Measurements from ENCODE around the gene NEURL1B. TPM values are rescaled to one million over a fixed set of nuclear protein-coding genes. Genes with fewer than 3 reads are reported as not detected.
A peak's percentile ranks its signal among the peaks of the same experiment; 100 is the strongest.

The NEURL1B gene
- polyA plus RNA-seq, 1 donor (not counting 4 experiments of a cell fraction or from before 2014, with no cell fraction given): 0.43 TPM

DNA sequence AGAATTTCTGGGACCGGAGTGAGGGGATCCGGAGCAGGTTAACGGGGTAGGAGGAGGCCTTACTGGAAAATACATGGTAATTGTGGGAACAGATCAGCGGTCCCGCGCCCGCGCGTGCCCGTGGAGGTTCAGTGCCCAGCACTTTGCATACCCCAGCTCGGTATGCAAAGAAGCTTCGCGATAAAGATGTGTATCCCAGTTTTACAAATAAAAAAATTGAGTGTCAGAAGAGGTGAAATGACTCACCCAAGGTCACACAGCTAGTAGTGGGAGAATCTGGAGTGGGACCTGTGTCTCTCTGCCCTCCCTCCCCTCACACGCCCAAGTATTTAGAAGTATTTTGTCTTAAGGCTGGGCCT lies 967 bp downstream of the NEURL1B start:
- TF ChIP-seq, protein P1, sequence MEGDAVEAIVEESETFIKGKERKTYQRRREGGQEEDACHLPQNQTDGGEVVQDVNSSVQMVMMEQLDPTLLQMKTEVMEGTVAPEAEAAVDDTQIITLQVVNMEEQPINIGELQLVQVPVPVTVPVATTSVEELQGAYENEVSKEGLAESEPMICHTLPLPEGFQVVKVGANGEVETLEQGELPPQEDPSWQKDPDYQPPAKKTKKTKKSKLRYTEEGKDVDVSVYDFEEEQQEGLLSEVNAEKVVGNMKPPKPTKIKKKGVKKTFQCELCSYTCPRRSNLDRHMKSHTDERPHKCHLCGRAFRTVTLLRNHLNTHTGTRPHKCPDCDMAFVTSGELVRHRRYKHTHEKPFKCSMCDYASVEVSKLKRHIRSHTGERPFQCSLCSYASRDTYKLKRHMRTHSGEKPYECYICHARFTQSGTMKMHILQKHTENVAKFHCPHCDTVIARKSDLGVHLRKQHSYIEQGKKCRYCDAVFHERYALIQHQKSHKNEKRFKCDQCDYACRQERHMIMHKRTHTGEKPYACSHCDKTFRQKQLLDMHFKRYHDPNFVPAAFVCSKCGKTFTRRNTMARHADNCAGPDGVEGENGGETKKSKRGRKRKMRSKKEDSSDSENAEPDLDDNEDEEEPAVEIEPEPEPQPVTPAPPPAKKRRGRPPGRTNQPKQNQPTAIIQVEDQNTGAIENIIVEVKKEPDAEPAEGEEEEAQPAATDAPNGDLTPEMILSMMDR (optimal IDR thresholded peaks at IDR 0.05 in 1 of 3, IDR thresholded peaks at IDR 0.05 in 1 of 3, conservative IDR thresholded peaks at IDR 0.05 in 1 of 3; ENCODE audit: extremely low read depth in 1 of 3, insufficient read depth in 2 of 3, low read length in 3 of 3): no peak
- TF ChIP-seq EZH2 (IDR thresholded peaks at IDR 0.05; ENCODE audit: low read length): no peak
- H3K36me3 ChIP-seq (ENCODE audit: control insufficient read depth in 2 of 2, extremely low read depth in 1 of 2, insufficient read depth in 2 of 2, low read length in 2 of 2): no peaks in the 10 kb centered on the region
- H3K9me3 ChIP-seq (ENCODE audit: control insufficient read depth, low read depth, low read length): no peaks in the 10 kb centered on the region
- H3K4me3 ChIP-seq (ENCODE audit: control insufficient read depth in 2 of 3, extremely low read depth in 1 of 3, insufficient read depth in 2 of 3, low read depth in 1 of 3, low read length in 3 of 3): no peak overlapping the region
- no peak overlapping the region for H2AFZ ChIP-seq (ENCODE audit: control insufficient read depth, low read length)
- peaks cover 34% of the 10 kb centered on the region for H3K27me3 ChIP-seq (ENCODE audit: control insufficient read depth, extremely low read depth, insufficient read depth, low read length)
- H3K4me1 ChIP-seq (ENCODE audit: control insufficient read depth, extremely low read depth, insufficient read depth, low read length): peaks cover 12% of the 10 kb centered on the region
- DNase-seq (ENCODE audit: low read depth, low spot score) (no peak), FAIRE-seq (no peak)
- no peaks in the 10 kb centered on the region for H3K9me1 ChIP-seq (ENCODE audit: control insufficient read depth, extremely low read depth, insufficient read depth, low read length)
- peak overlapping the region; percentile 82 for H3K4me2 ChIP-seq (ENCODE audit: control insufficient read depth, extremely low read depth, insufficient read depth, low read depth, low read length)
- H4K20me1 ChIP-seq (ENCODE audit: control insufficient read depth, extremely low read depth, insufficient read depth, low read length): no peaks in the 10 kb centered on the region
- H3K9ac ChIP-seq (ENCODE audit: control insufficient read depth, extremely low read depth, insufficient read depth, low read length): no peak overlapping the region
- dilution Hi-C loops (cut with MboI; ENCODE audit: extremely low pct_ligation_motif_present, low sequenced_read_pairs): no loop called here
- no peaks in the 10 kb centered on the region for H3K79me2 ChIP-seq (ENCODE audit: control insufficient read depth, insufficient read depth, low read length)
- H3K27ac ChIP-seq (ENCODE audit: control insufficient read depth, insufficient read depth, low read length): no peak overlapping the region

DNA sequence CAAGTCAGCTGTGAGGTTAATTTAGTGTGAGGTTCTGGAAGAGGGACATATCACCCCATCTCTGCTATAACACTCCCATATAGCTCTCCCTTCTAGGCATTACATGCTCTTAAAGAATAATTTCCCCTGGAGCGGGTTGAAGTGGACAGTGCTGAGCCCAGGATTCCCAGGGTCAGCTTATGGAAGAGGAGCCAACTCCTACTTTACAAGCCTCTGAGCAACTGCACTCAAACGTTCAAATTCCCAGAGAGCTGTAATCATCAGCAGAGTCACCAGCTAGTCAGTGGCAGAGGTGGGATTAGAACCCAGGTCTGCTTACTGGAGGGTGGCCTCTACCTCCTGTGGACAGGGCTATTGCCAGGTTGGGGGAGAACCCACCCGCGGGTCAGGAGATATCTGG lies 1.4 kb downstream of the NEURL1B start:
- no peak for TF ChIP-seq EZH2 (IDR thresholded peaks at IDR 0.05; ENCODE audit: low read length)
- H3K4me2 ChIP-seq (ENCODE audit: control insufficient read depth, extremely low read depth, insufficient read depth, low read depth, low read length): no peak overlapping the region
- H3K27me3 ChIP-seq (ENCODE audit: control insufficient read depth, extremely low read depth, insufficient read depth, low read length): peaks cover 34% of the 10 kb centered on the region
- no peaks in the 10 kb centered on the region for H3K9me1 ChIP-seq (ENCODE audit: control insufficient read depth, extremely low read depth, insufficient read depth, low read length)
- H2AFZ ChIP-seq (ENCODE audit: control insufficient read depth, low read length): no peak overlapping the region
- no peaks in the 10 kb centered on the region for H3K9me3 ChIP-seq (ENCODE audit: control insufficient read depth, low read depth, low read length)
- dilution Hi-C loops (cut with MboI; ENCODE audit: extremely low pct_ligation_motif_present, low sequenced_read_pairs): no loop called here
- no peak for DNase-seq (ENCODE audit: low read depth, low spot score)
- H3K36me3 ChIP-seq (ENCODE audit: control insufficient read depth in 2 of 2, extremely low read depth in 1 of 2, insufficient read depth in 2 of 2, low read length in 2 of 2): no peaks in the 10 kb centered on the region
- H3K79me2 ChIP-seq (ENCODE audit: control insufficient read depth, insufficient read depth, low read length): no peaks in the 10 kb centered on the region
- no peak overlapping the region for H3K27ac ChIP-seq (ENCODE audit: control insufficient read depth, insufficient read depth, low read length)
- H3K4me3 ChIP-seq (ENCODE audit: control insufficient read depth in 2 of 3, extremely low read depth in 1 of 3, insufficient read depth in 2 of 3, low read depth in 1 of 3, low read length in 3 of 3): no peak overlapping the region
- no peak for FAIRE-seq
- peaks cover 7% of the 10 kb centered on the region for H3K4me1 ChIP-seq (ENCODE audit: control insufficient read depth, extremely low read depth, insufficient read depth, low read length)
- H4K20me1 ChIP-seq (ENCODE audit: control insufficient read depth, extremely low read depth, insufficient read depth, low read length): no peaks in the 10 kb centered on the region
- no peak overlapping the region for H3K9ac ChIP-seq (ENCODE audit: control insufficient read depth, extremely low read depth, insufficient read depth, low read length)

Data from keratinocyte (primary cell).